Loucy (cell line): Measurements from ENCODE around the gene IKZF5.

Source experiments
- H2AFZ ChIP-seq: fragments of 200-600 bp; sonication (generic); 2 replicates; pipeline ENCODE4 v1.6.0; 2016; ENCODE audit warnings: antibody characterized with exemption, mild to moderate bottlenecking, low read length, moderate library complexity
- H3F3A ChIP-seq: fragments of 200-600 bp; 2 replicates; pipeline ENCODE4 v1.6.0; 2016; ENCODE audit warnings: antibody characterized with exemption, low read depth, mild to moderate bottlenecking
- H3K27me3 ChIP-seq: fragments of 200-600 bp; sonication (generic); 2 replicates; pipeline ENCODE4 v1.6.1; 2014; ENCODE audit warnings: low read length, mild to moderate bottlenecking; ENCODE audit not compliant: insufficient read depth, poor library complexity, severe bottlenecking
- H3K36me3 ChIP-seq: fragments of 200-600 bp; sonication (generic); 2 replicates; pipeline ENCODE4 v1.6.1; 2016; ENCODE audit warnings: low read length; ENCODE audit not compliant: insufficient read depth
- H3K4me1 ChIP-seq: fragments of 200-600 bp; sonication (generic); 2 replicates; pipeline ENCODE4 v1.5.1; 2014; ENCODE audit warnings: low read length, mild to moderate bottlenecking; ENCODE audit not compliant: insufficient read depth, poor library complexity, severe bottlenecking
- H3K4me2 ChIP-seq: fragments of 200-600 bp; sonication (generic); 2 replicates; pipeline ENCODE4 v1.6.0; 2014; ENCODE audit warnings: antibody characterized with exemption, low read length, low read depth, mild to moderate bottlenecking; ENCODE audit not compliant: poor library complexity, severe bottlenecking
- H3K4me3 ChIP-seq: fragments of 200-600 bp; sonication (generic); 2 replicates; pipeline ENCODE4 v1.5.1; 2014; ENCODE audit warnings: low read length, mild to moderate bottlenecking, mixed read lengths; ENCODE audit not compliant: poor library complexity, severe bottlenecking
- H3K79me2 ChIP-seq: fragments of 200-600 bp; sonication (generic); 2 replicates; pipeline ENCODE4 v1.6.1; 2014; ENCODE audit warnings: low read length; ENCODE audit not compliant: insufficient read depth
- H3K9ac ChIP-seq: fragments of 200-600 bp; sonication (generic); 2 replicates; pipeline ENCODE4 v1.6.0; 2014; ENCODE audit warnings: mild to moderate bottlenecking, low read depth, low read length, moderate library complexity; ENCODE audit not compliant: poor library complexity, severe bottlenecking
- H3K9me2 ChIP-seq: fragments of 200-600 bp; sonication (generic); replicated peaks from 2 replicates; pipeline ENCODE4 v1.6.1; 2016; ENCODE audit warnings: low read depth, low read length, mixed read lengths
- H3K9me3 ChIP-seq: fragments of 200-600 bp; sonication (generic); 2 replicates; pipeline ENCODE4 v1.6.1; 2014; ENCODE audit warnings: mild to moderate bottlenecking, antibody characterized with exemption, low read length, low read depth; ENCODE audit not compliant: insufficient read depth
- H4K20me1 ChIP-seq: fragments of 200-600 bp; sonication (generic); 2 replicates; pipeline ENCODE4 v1.6.0; 2014; ENCODE audit warnings: antibody characterized with exemption, low read length, mild to moderate bottlenecking; ENCODE audit not compliant: insufficient read depth, poor library complexity, severe bottlenecking
- CTCF ChIP-seq: fragments of 200-600 bp; sonication (generic); conservative IDR thresholded peaks from 2 replicates; pipeline ENCODE4 v1.5.1; 2014; ENCODE audit warnings: mild to moderate bottlenecking, antibody characterized with exemption, low read length
- EZH2phosphoT487 ChIP-seq: fragments of 200-600 bp; IDR thresholded peaks from 2 replicates; pipeline ENCODE4 v1.6.1; 2018; ENCODE audit warnings: antibody characterized with exemption, mild to moderate bottlenecking, moderate library complexity, borderline replicate concordance

IKZF5 gene

GRCh38 chr10:123007558-123008354 is 839 bp downstream of the IKZF5 start:
- no peaks in the 10 kb centered on the region for H3F3A ChIP-seq
- H3K9me2 ChIP-seq = no peaks in the 10 kb centered on the region
- no peak for TF ChIP-seq EZH2phosphoT487
- no peak for TF ChIP-seq CTCF
- H3K36me3 ChIP-seq = no peaks in the 10 kb centered on the region
- H3K9me3 ChIP-seq = no peaks in the 10 kb centered on the region
- H2AFZ ChIP-seq = peak overlapping the region; percentile 93
- peak overlapping the region; percentile 83 for H3K4me3 ChIP-seq
- H3K27me3 ChIP-seq = no peaks in the 10 kb centered on the region
- peak overlapping the region; percentile 78 for H3K9ac ChIP-seq
- H3K79me2 ChIP-seq = peaks cover 61% of the 10 kb centered on the region
- peaks cover 34% of the 10 kb centered on the region for H4K20me1 ChIP-seq
- peak overlapping the region; percentile 85 for H3K4me2 ChIP-seq
- peaks cover 43% of the 10 kb centered on the region for H3K4me1 ChIP-seq

- H3F3A ChIP-seq = no peaks in the 10 kb centered on the region
- no peaks in the 10 kb centered on the region for H3K36me3 ChIP-seq
- no peak for TF ChIP-seq CTCF
- TF ChIP-seq EZH2phosphoT487 = no peak
- H3K4me2 ChIP-seq = peak overlapping the region; percentile 21
- H3K4me1 ChIP-seq = peaks cover 34% of the 10 kb centered on the region
- no peaks in the 10 kb centered on the region for H3K9me2 ChIP-seq
- H3K4me3 ChIP-seq = peak overlapping the region; percentile 83
- no peaks in the 10 kb centered on the region for H3K27me3 ChIP-seq
- H3K9ac ChIP-seq = no peak overlapping the region
- H3K9me3 ChIP-seq = no peaks in the 10 kb centered on the region
- peaks cover 34% of the 10 kb centered on the region for H4K20me1 ChIP-seq
- peaks cover 73% of the 10 kb centered on the region for H3K79me2 ChIP-seq
- H2AFZ ChIP-seq = no peak overlapping the region
Observed at GRCh38 chr10:123004298-123004697, 4.3 kb downstream of the IKZF5 start.

- Histone ChIP-seq H3F3A (no peaks in the 10 kb centered on the region), H3K9ac (no peak overlapping the region), H2AFZ (no peak overlapping the region), H4K20me1 (peaks cover 22% of the 10 kb centered on the region), H3K27me3 (no peaks in the 10 kb centered on the region), H3K9me3 (no peaks in the 10 kb centered on the region), H3K9me2 (no peaks in the 10 kb centered on the region), H3K4me2 (no peak overlapping the region), H3K36me3 (peaks cover 11% of the 10 kb centered on the region; the same call in 1 of the 2 replicates), H3K4me1 (peaks cover 18% of the 10 kb centered on the region), H3K79me2 (peaks cover 49% of the 10 kb centered on the region), H3K4me3 (no peak overlapping the region)
- TF ChIP-seq CTCF = no peak
- TF ChIP-seq EZH2phosphoT487 = no peak
Observed at GRCh38 chr10:123001370-123001769, 7.2 kb downstream of the IKZF5 start.
